ENCODE data around the gene PRTG.

- TF ChIP-seq CTCF (conservative IDR thresholded peaks at IDR 0.05; ENCODE audit: low read length) = no peak
- no peak for TF ChIP-seq EZH2phosphoT487 (IDR thresholded peaks at IDR 0.05; ENCODE audit: borderline replicate concordance, low read depth, low read length)
These were observed 69.7 kb downstream of the PRTG start for GRCh38 chr15:55673287-55673686.

All from OCI-LY7 (cell line).